HUES6 (cell line): ENCODE measurements around the gene RAB3C.

Experiments
- H3K27ac ChIP-seq: 2 replicates; pipeline ENCODE4 v1.7.0; 2013; ENCODE audit warnings: low read depth, mild to moderate bottlenecking, low read length, inconsistent platforms
- H3K27me3 ChIP-seq: 2 replicates; pipeline ENCODE4 v1.6.1; 2013; ENCODE audit warnings: low read length; ENCODE audit not compliant: control insufficient read depth, insufficient read depth
- H3K36me3 ChIP-seq: 2 replicates; pipeline ENCODE4 v1.6.1; 2013; ENCODE audit warnings: low read length; ENCODE audit not compliant: control insufficient read depth, insufficient read depth
- H3K4me1 ChIP-seq: 2 replicates; pipeline ENCODE4 v1.6.1; 2013; ENCODE audit warnings: low read length; ENCODE audit not compliant: control insufficient read depth, insufficient read depth
- H3K4me3 ChIP-seq: 2 replicates; pipeline ENCODE4 v1.5.1; 2013; ENCODE audit warnings: low read depth, low read length
- H3K9ac ChIP-seq: one replicate; pipeline ENCODE4 v1.6.1; 2013; ENCODE audit warnings: mild to moderate bottlenecking, low read length
- H3K9me3 ChIP-seq: 2 replicates; pipeline ENCODE4 v1.6.1; 2013; ENCODE audit warnings: low read depth, low read length; ENCODE audit not compliant: control insufficient read depth, insufficient read depth

Gene RAB3C

GRCh38 chr5:58901271-58901670, 318.4 kb downstream of the RAB3C start:
- Histone ChIP-seq H3K27me3 (no peaks in the 10 kb centered on the region), H3K9me3 (peaks cover 6% of the 10 kb centered on the region), H3K4me1 (no peaks in the 10 kb centered on the region), H3K4me3 (no peak overlapping the region), H3K36me3 (no peaks in the 10 kb centered on the region), H3K27ac (no peak overlapping the region), H3K9ac (no peak overlapping the region)

- Histone ChIP-seq H3K36me3 (no peaks in the 10 kb centered on the region), H3K27ac (no peak overlapping the region), H3K9me3 (peaks cover 9% of the 10 kb centered on the region), H3K27me3 (no peaks in the 10 kb centered on the region), H3K4me3 (no peak overlapping the region), H3K4me1 (no peaks in the 10 kb centered on the region), H3K9ac (no peak overlapping the region)
These were observed 319.4 kb downstream of the RAB3C start for GRCh38 chr5:58902305-58902704.

GRCh38 chr5:58902765-58903164, 319.9 kb downstream of the RAB3C start:
- no peaks in the 10 kb centered on the region for H3K36me3 ChIP-seq
- no peak overlapping the region for H3K4me3 ChIP-seq
- no peaks in the 10 kb centered on the region for H3K27me3 ChIP-seq
- H3K9me3 ChIP-seq = peaks cover 9% of the 10 kb centered on the region
- no peaks in the 10 kb centered on the region for H3K4me1 ChIP-seq
- no peak overlapping the region for H3K27ac ChIP-seq
- no peak overlapping the region for H3K9ac ChIP-seq

GRCh38 chr5:58904737-58905136, 321.9 kb downstream of the RAB3C start:
- Histone ChIP-seq H3K27ac (no peak overlapping the region), H3K4me3 (no peak overlapping the region)

GRCh38 chr5:58905944-58906343, 323.1 kb downstream of the RAB3C start:
- no peaks in the 10 kb centered on the region for H3K27me3 ChIP-seq

More at GRCh38 chr5:58904737-58905136, 321.9 kb downstream of the RAB3C start:
- Histone ChIP-seq H3K27me3 (no peaks in the 10 kb centered on the region), H3K9me3 (peaks cover 9% of the 10 kb centered on the region), H3K4me1 (no peaks in the 10 kb centered on the region), H3K9ac (no peak overlapping the region), H3K36me3 (no peaks in the 10 kb centered on the region)

More at GRCh38 chr5:58905944-58906343, 323.1 kb downstream of the RAB3C start:
- Histone ChIP-seq H3K27ac (no peak overlapping the region), H3K36me3 (no peaks in the 10 kb centered on the region), H3K4me3 (no peak overlapping the region), H3K9me3 (peaks cover 12% of the 10 kb centered on the region), H3K4me1 (no peaks in the 10 kb centered on the region), H3K9ac (no peak overlapping the region)
